NCI-H1694 treated with DMSO at 0.1 percent for 48 hours (cell line): ENCODE measurements around the gene CHST11.
A peak's percentile ranks its signal among the peaks of the same experiment; 100 is the strongest.

ENCODE experiments used
- DNase-seq: peaks from one replicate; lab custom pipeline; 2025; lab: John Stamatoyannopoulos, UW

CHST11 gene

DNA sequence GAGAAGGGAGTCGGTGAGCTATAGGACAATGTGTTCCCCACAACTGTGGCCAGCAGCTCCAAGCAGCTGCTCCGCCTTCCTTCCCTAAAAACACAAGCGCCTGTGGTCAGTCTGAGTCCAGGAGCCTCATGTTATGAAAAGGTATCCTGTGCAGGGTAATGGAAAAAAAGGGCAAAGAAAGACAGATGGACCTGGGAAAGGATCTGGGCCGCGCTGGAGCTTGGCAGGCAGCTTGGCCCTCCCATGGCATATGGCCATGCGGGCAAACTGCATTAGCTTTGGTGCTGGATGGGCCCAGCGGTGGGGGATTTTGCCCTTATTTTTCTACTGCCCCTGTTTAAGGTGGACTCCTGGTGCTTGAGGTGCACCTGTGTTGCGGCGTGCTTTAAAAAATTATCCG lies 23.7 kb upstream of the CHST11 start:
- peak; percentile 48 for DNase-seq

GRCh38 chr12:104434129-104434528 lies 22.6 kb upstream of the CHST11 start:
- DNase-seq: no peak

- DNase-seq: no peak
Observed at GRCh38 chr12:104435175-104435574, 21.6 kb upstream of the CHST11 start.

DNA sequence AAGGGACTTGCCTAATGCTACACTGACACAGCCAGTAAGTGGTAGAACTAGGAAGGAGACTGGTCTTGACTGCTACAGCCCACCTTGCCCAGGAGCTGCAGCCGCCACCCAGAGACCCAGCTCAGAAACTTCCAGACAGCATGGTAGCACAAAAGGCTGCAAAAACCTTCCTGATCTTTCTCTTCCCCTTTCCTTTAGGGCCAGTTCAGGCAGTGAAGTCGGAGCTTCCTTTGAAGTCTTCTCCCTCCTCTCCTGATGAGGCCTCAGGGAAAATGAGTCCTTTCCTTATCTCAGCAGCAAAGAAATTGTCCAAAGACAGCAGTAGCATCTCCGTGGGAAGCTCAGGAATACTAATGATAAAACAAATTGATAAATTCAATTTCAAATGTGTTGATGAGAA lies 21.0 kb upstream of the CHST11 start:
- DNase-seq: no peak

GRCh38 chr12:104436790-104437189 lies 20.0 kb upstream of the CHST11 start:
- no peak for DNase-seq

DNA sequence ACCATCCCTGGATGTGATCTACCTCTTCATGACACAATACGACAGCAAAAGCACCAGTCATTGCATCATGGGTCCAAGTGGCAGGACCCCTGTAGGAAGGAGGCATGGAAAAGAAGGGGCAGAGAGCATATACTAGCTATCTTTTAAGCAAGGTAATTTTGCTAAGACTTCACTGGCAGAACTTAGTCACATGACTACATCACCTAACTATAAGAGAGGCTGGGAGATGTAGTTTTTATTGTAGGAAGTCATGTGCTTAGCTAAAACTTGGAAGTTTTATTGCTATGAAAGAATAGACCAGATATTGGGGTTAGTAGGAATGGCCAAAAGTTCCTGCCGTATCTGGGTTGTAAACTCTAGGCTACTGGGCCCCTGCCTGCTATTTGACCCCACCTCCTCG lies 18.6 kb upstream of the CHST11 start:
- DNase-seq: no peak

DNA sequence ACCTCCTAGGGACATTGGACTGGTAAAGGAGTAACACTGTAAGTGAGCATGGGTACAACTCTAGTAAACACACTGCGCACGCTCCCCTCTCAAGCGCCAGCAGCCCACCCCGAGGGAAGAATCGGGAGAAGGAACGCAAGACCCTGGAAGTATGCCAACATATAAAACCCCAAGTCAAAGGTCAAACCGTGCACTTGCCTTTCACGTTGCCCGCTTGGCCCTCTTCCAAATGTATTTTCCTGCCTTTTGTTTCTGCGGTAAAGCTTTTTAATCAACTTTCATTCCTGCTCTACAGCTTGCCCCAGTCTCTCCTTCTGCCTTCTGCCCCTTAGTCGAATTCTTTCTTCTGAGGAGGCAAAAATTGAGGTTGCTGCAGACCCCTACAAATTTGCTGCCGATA lies 17.6 kb upstream of the CHST11 start:
- no peak for DNase-seq

- DNase-seq: no peak
Observed at GRCh38 chr12:104443008-104443407, 13.7 kb upstream of the CHST11 start.

DNA sequence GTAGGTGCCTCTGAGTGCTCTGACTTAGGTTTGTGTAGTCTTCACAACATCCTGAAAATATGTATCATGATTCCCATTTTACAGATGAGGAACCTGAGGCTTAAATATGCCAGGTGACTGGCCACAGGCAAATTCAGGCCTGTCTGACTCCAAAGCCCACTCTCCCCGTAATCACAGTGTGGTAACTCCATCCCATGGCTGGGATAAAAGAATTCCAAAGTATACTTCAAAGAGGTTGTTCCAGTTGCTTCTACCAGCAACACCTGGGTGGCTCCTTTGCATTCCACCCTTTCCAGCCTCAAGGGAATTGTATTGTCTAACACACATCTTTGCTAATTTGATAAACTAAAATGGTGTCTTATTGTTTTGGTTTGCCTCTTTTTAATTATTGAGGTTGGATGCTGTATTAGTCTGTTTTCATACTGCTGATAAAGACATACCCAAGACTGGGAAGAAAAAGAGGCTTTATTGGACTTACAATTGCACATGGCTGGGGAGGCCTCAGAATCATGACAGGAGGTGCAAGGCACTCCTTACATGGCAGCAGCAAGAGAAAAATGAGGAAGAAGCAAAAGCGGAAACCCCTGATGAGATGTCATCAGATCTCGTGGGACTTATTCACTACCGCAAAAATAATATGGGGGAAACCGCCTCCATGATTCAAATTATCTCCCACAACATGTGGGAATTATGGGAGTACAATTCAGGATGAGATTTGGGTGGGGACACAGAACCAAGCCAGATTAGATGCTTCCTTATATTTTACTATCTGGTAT lies 9.9 kb upstream of the CHST11 start:
- DNase-seq: no peak

DNA sequence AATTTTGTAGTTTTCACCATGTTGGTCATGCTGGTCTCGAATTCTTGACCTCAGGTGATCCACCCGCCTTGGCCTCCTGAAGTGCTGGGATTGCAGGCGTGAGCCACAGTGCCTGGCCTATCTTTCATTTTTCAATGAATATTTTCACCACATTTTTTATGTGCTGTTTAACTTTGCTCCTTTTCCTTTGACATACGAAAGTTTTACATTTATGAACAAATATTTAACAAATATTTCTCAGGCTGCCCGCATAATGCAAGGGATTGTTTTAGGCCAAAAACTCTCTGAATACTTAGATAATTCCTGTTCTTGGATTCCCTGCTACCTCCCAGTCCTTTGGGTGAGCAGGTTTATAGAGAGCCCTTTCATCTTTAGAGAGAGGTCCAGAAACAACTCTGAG lies 8.7 kb upstream of the CHST11 start:
- DNase-seq: no peak

DNA sequence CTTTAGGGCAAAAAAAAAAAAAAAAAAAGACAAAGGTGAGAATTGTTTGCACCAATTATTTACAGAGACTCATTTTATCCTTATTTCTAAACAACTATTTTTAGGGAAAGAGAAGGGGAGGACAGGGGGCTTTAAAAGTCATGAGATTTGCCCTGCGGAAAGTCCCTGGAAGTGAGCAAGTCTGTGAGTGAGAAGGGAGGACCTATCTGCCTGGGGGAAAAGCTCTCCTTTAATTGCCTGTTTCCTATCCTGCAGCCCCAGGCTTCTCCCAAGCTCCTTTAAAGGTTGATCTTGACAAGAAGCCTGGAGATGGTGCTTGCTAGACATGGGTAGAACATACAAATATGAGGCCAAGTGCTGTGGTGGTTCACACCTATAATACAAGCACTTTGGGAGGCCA lies 8.3 kb upstream of the CHST11 start:
- DNase-seq: no peak

DNA sequence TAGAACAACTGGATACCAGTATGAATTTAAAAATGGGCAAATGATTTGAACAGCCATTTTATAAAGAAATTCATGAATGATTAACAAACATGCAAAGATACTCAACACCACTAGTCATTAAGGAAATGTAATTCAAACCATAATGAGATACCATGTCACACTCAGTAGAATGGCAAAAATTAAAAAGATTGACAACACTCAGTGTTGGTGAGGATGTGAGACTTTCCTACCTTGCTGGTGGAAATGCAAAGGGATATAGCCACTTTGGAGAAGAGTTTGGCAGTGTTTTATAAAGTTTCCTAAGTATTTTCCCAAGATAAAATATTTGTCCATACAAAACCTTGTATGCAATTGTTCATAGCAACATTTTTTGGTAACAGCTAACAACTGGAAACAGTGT lies 6.0 kb upstream of the CHST11 start:
- no peak for DNase-seq

- no peak for DNase-seq
Observed at GRCh38 chr12:104452087-104452486, 4.7 kb upstream of the CHST11 start.

DNA sequence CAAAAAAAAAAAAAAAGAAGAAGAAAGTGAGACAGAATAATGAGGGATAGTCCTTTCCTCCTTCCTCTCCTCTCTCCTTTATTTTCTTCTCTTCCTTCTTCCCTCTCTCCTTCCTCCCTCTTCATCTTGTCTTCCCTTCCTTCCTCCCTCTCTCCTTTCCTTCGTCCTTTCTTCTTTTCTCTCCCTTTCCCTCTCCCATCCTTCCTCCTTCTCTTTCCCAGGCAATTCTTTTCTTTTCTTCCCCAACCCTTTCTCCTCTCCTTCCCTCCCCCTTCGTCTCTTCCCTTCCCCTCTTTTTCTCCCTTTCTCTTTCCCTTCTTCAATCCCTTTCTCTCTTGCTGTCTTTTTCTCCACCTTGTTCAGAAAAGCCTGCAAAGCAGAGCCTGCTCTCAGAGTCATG lies 3.6 kb upstream of the CHST11 start:
- no peak for DNase-seq

- no peak for DNase-seq
Observed at GRCh38 chr12:104454997-104455396, 1.8 kb upstream of the CHST11 start.

GRCh38 chr12:104455578-104456416 lies 951 bp upstream of the CHST11 start:
- DNase-seq: no peak

GRCh38 chr12:104456950-104457745 lies 400 bp downstream of the CHST11 start:
- peak; percentile 38 for DNase-seq

- no peak for DNase-seq
Observed at GRCh38 chr12:104457746-104458693, 1.3 kb downstream of the CHST11 start.

DNA sequence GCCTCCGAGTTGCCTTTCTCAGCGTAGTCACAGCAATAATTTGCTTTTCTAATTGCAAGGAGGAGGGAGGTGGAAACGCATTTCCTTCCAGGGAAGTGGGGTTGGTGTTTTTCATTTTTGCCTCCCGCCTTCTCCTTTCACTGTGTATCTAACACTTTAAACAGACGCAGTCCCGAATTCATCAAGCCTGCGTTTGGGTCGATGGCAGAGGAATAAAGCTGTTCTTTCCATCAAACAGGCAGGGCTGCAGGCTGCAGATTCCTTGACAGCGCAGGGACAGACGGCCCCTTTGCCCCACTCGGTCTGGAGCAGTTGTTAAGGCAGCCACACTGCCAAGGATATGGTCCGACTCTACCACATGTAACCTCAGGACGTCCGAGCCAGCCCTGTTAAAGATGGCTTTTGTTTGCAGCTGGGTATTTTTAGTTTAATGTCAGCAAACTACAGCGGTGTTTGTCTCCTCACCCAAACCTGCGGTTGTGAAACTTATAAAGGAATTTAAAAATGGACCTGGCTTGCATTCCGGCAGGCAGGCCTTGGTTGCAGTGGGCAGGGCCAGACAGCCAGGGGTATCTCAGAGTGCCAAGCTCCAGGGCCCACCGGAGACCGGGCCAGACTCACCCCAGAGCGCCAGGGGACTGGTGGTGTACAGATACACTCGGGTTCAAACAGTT lies 2.1 kb downstream of the CHST11 start:
- DNase-seq: no peak

GRCh38 chr12:104459368-104459909 lies 2.7 kb downstream of the CHST11 start:
- no peak for DNase-seq
